Suprapubic skin (tissue), 4 donors: ENCODE measurements around the gene C1QL1.

Experiments
- CTCF ChIP-seq, 2 donors: fragments of 200-600 bp in 1 of 2; fragments of 450-650 bp in 1 of 2; sonication (generic) in 1 of 2; IDR thresholded peaks; one replicate each; pipeline ENCODE4 v1.5.1; 2016 to 2019; ENCODE audit warnings: antibody characterized with exemption in 2 of 2, mild to moderate bottlenecking in 1 of 2, moderate library complexity in 1 of 2
- EP300 ChIP-seq: sonication (generic); formaldehyde crosslinking; IDR thresholded peaks from one replicate; pipeline ENCODE4 v1.6.1; 2017; ENCODE audit warnings: antibody characterized with exemption
- POLR2A ChIP-seq, 2 donors: fragments of 450-650 bp; IDR thresholded peaks; one replicate each; pipeline ENCODE4 v1.6.1; 2017; ENCODE audit warnings: antibody characterized with exemption in 2 of 2, mild to moderate bottlenecking in 2 of 2, moderate library complexity in 2 of 2
- POLR2AphosphoS5 ChIP-seq, 3 donors: sonication (generic); formaldehyde crosslinking; IDR thresholded peaks; one replicate each; pipeline ENCODE4 v1.6.1; 2017; ENCODE audit warnings: antibody characterized with exemption in 3 of 3

DNA sequence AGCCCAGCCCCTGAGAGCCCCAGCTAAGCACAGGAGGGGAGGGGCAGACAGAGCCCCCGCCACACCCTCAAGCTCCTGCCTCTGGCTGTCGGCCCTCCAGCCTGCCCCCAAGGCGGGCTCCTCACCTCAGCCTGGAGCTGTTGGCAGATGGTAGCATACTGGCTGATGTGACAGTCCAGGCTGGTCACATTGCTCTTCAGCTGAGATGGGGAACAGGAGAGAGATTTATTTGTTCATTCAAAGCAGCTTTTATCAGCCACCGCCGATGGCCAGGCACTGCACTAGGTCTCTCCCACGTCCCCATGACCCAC lies 35.4 kb downstream of the C1QL1 start:
- TF ChIP-seq CTCF (IDR thresholded peaks at IDR 0.05) = no peak
- TF ChIP-seq POLR2AphosphoS5 (IDR thresholded peaks at IDR 0.05) = no peak
- TF ChIP-seq EP300 = no peak
- no peak for TF ChIP-seq POLR2A (IDR thresholded peaks at IDR 0.05)
